Measurements from ENCODE around the gene UROS.

DNA sequence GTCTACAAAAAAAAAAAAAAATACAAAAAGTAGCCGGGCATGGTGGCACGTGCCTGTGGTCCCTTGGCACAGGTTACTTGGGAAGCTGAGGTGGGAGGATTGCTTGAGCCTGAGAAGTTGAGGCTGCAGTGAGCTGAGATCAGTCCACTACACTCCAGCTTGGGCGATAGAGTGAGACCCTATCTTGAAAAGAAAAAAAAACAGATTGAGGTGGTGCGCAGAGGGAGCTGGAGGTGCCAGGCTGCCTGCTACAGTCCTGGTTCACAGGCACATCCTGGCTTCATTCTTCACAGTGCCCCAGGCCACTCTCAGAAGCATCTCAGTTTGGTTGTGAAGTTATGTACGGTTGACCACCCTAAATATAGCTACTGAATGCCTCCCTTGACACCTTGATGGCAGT lies 52.2 kb downstream of the UROS start:
- TF ChIP-seq, protein P1, sequence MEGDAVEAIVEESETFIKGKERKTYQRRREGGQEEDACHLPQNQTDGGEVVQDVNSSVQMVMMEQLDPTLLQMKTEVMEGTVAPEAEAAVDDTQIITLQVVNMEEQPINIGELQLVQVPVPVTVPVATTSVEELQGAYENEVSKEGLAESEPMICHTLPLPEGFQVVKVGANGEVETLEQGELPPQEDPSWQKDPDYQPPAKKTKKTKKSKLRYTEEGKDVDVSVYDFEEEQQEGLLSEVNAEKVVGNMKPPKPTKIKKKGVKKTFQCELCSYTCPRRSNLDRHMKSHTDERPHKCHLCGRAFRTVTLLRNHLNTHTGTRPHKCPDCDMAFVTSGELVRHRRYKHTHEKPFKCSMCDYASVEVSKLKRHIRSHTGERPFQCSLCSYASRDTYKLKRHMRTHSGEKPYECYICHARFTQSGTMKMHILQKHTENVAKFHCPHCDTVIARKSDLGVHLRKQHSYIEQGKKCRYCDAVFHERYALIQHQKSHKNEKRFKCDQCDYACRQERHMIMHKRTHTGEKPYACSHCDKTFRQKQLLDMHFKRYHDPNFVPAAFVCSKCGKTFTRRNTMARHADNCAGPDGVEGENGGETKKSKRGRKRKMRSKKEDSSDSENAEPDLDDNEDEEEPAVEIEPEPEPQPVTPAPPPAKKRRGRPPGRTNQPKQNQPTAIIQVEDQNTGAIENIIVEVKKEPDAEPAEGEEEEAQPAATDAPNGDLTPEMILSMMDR (tag by site-specific recombination; IDR thresholded peaks at IDR 0.05): no peak
- TF ChIP-seq, protein P2, sequence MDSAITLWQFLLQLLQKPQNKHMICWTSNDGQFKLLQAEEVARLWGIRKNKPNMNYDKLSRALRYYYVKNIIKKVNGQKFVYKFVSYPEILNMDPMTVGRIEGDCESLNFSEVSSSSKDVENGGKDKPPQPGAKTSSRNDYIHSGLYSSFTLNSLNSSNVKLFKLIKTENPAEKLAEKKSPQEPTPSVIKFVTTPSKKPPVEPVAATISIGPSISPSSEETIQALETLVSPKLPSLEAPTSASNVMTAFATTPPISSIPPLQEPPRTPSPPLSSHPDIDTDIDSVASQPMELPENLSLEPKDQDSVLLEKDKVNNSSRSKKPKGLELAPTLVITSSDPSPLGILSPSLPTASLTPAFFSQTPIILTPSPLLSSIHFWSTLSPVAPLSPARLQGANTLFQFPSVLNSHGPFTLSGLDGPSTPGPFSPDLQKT (IDR thresholded peaks at IDR 0.05; ENCODE audit: borderline replicate concordance, low read depth, low read length): no peak
- no peak for TF ChIP-seq ZNF555 (tag by site-specific recombination; conservative IDR thresholded peaks at IDR 0.05)
- TF ChIP-seq HOXD13 (CRISPR knock-in tag; IDR thresholded peaks at IDR 0.05; ENCODE audit: borderline replicate concordance): no peak
- no peak for TF ChIP-seq ZNF391 (tag by site-specific recombination; IDR thresholded peaks at IDR 0.05; ENCODE audit: borderline replicate concordance, low read depth)
